ENCODE data around the gene TTC4.

Gene TTC4

DNA sequence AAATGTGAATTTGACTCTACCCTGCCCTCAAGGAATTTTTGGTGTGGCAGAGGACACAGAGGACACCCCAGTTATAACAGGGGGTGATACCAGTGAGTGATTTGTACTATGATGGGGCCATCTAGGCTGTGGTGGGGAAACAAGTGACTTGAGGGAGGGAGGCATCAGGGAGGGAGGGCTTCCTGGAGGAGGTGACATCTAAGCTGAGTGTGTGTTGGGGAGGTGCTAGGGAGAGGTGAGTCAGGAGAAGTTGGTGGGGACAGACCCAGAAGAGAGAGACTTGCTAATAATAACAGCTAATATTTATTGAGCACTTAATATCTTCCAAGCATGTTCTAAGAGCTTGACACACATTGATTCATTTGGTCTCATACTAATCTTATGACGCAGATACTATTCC is 19.9 kb upstream of the TTC4 start:
- no peak for TF ChIP-seq GATA3 (IDR thresholded peaks at IDR 0.05; ENCODE audit: low read depth, low read length)
- TF ChIP-seq GATA2 (IDR thresholded peaks at IDR 0.05; ENCODE audit: low read depth, low read length): no peak

DNA sequence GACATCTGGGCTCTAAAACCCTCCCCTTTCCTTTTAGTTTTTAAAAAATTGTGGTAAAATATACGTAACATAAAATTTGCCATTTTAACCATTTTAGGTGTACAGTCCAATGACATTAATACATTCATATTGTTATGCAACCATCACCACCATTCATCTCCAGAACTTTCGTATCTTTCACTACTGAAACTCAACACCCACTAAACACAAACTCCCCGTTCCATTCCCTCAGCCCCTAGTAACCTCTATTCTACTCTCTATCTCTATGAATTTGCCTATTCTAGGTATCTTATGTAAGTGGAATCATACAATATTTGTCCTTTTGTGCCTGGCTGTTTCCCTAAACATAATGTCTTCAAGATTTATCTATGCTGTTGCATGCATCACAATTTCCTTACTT is 19.4 kb upstream of the TTC4 start:
- TF ChIP-seq GATA2 (IDR thresholded peaks at IDR 0.05; ENCODE audit: low read depth, low read length) (no peak), GATA3 (IDR thresholded peaks at IDR 0.05; ENCODE audit: low read depth, low read length) (no peak)

DNA sequence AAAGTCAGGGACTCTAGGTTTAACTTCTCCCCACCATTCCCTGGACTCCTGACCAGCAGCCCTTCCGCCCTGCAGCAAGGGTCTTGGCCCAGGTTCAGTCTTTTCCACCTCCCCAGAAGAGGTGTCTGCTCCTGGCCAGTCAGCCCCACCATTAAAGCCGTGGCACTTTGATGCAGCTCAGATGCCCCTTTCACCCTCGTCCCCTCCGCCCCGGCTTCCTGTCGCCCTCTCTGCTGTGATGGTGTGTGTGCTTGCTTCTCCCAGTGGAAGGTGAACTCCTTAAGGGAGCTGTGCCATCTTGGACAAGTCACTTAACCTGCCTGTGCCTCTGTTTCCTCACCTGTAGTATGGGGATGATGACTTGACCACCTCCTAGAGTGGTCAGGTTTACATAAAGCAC is 17.8 kb upstream of the TTC4 start:
- no peak for TF ChIP-seq GATA2 (IDR thresholded peaks at IDR 0.05; ENCODE audit: low read depth, low read length)
- TF ChIP-seq GATA3 (IDR thresholded peaks at IDR 0.05; ENCODE audit: low read depth, low read length): no peak

DNA sequence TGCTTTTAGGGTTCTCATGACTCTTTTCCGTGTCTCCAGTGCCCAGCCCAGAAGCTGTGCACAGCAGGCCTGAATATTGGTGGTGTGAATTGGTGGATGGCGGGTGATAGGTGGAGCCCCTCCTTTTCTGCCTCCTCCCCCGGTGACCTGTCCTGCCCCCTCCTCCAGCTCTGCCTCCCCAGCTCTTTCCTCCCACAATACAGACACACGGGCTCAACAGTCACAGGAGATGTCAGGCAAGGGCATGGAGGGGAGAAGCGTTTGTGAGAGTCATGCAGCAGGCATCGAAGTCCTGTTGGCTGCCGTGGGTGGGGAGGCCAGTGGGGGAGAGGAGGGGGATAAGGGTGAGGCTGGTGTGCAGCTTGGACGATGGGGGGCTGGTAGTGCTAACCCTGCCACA is 17.3 kb upstream of the TTC4 start:
- TF ChIP-seq GATA2 (IDR thresholded peaks at IDR 0.05; ENCODE audit: low read depth, low read length) (no peak), GATA3 (IDR thresholded peaks at IDR 0.05; ENCODE audit: low read depth, low read length) (no peak)

DNA sequence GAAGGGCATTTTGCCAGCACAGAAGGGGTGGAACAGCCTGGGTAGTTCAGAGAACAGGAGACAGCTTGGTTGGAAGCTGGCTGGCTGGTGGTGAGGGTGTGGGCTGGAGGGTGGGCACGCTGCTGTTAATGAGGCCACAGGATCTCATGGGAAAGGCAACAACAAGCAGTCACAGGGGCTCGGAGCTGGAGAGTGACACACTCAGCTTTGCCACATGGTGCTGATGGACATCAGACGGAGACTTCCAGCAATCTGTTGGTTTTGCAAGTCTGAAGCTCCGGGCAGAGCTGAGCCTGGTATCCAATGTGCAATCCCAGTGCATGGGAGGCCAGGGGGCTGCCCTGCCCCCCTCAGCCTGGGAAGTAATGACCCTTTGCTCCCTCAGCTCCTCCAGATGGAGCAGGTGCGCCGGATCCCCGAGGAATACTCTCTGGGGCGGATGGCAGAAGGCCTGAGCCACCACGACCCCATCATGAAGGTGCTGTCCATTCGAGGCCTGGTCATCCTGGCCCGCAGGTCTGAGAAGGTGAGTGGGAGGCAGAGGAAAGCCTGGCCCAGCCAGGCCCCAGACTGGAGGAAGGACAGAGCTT is 15.6 kb upstream of the TTC4 start:
- TF ChIP-seq GATA2 (IDR thresholded peaks at IDR 0.05; ENCODE audit: low read depth, low read length) (no peak), GATA3 (IDR thresholded peaks at IDR 0.05; ENCODE audit: low read depth, low read length) (no peak)

DNA sequence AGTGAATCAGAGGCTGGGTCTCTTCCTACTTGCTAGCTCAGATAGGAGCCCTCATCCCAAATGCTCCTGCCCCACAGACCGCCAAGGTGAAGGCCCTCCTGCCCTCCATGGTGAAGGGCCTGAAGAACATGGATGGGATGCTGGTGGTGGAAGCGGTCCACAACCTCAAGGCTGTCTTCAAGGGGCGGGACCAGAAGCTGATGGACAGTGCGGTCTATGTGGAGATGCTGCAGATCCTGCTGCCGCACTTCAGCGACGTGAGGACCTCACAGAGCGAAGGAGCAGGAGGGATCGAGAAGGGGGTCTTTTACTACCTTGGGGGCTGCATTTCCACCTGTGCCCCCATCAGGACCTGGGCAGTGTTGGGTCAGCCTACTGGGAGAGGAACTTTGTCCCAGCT is 14.6 kb upstream of the TTC4 start:
- TF ChIP-seq GATA3 (IDR thresholded peaks at IDR 0.05; ENCODE audit: low read depth, low read length): no peak
- no peak for TF ChIP-seq GATA2 (IDR thresholded peaks at IDR 0.05; ENCODE audit: low read depth, low read length)

DNA sequence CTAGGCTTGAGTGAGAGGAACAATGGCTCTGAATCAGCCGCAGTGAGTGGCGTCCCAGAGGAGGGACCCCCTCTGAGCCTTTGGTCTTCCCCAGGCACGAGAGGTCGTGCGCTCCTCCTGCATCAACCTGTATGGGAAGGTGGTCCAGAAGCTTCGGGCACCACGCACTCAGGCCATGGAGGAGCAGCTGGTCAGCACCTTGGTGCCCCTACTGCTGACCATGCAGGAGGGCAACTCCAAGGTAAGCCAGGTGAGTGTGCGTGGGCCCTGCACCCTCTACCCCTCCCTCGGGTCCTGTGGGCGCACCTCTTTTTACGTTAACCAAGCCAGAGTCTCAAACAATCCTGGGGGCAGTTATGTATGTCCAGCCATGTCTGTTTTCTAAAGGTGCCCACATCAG is 13.7 kb upstream of the TTC4 start:
- no peak for TF ChIP-seq GATA3 (IDR thresholded peaks at IDR 0.05; ENCODE audit: low read depth, low read length)
- no peak for TF ChIP-seq GATA2 (IDR thresholded peaks at IDR 0.05; ENCODE audit: low read depth, low read length)

DNA sequence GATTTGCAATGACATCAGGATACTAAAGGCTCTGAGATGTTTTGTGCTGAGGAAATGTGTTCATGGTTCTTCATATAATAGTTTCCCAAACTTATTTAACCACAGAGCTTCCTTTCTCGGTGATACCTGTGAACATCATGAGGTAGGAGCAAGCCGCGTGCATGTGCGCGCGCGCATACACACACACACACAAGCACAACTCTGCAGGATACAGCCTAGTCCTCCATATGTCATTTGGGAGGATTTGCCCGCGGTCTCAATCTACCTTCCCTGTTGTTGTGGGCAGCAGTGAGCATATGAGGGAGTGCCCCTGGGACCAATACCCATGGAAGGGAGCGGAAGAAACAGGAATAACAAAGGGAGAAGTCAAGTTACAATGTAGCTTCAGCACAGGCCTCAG is 12.2 kb upstream of the TTC4 start:
- TF ChIP-seq GATA3 (IDR thresholded peaks at IDR 0.05; ENCODE audit: low read depth, low read length) (no peak), GATA2 (IDR thresholded peaks at IDR 0.05; ENCODE audit: low read depth, low read length) (no peak)

DNA sequence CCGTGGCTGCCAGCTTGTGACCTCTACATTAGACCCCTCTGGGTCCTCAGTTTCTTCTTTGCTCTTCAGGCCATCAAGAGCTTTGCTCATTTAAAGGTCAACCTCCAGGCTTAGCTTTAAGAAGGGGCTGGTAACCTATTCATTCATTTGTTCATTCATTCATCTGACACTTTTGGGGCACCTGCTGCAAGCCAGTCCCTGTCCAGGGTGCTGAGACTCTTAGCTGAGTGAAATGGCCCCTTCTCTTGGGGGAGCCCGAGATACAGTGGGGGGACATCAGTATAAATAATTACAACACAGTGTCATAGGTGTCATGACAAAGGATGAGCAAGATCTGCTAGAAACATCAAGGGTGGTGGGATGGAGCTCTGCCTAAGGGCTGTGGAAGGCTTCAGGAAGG is 10.5 kb upstream of the TTC4 start:
- TF ChIP-seq GATA2 (IDR thresholded peaks at IDR 0.05; ENCODE audit: low read depth, low read length): no peak
- no peak for TF ChIP-seq GATA3 (IDR thresholded peaks at IDR 0.05; ENCODE audit: low read depth, low read length)

DNA sequence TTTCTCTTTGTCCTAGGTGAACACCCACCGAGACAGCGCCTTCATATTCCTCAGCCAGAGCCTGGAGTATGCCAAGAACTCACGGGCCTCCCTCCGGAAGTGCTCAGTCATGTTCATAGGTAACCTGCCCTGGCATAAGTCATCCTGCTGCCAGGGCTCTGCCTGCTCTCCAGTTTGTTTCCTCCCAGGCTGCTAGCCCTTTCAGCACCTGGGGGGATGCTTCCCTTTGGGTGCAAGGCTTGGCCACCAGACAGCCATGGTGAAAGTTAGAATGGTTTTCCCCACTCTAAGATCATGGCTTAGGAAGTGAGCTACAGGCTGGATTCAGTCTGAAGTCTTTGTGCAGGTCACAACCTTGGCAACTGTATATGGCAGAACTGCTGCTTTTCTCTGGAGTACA is 9.2 kb upstream of the TTC4 start:
- no peak for TF ChIP-seq GATA3 (IDR thresholded peaks at IDR 0.05; ENCODE audit: low read depth, low read length)

DNA sequence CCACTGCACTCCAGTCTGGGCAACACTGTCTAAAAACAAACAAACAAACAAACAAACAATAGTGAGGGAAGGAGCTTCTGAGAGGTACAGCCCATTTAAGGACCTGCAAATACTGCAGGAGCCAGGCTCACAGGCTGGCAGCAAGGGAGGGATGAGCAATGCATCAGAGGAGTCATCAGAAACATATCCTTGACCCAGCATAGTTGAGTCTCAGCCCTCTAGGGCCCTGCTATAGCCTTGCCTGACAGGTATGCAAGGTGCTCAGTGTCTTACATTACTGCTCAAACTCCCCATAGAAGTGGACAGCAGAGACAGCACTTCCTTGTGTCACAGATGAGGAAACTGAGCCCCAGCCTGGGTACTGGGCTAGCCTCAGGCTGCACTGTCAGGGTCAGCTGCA is 7.3 kb upstream of the TTC4 start:
- no peak for TF ChIP-seq GATA3 (IDR thresholded peaks at IDR 0.05; ENCODE audit: low read depth, low read length)
- TF ChIP-seq GATA2 (IDR thresholded peaks at IDR 0.05; ENCODE audit: low read depth, low read length): no peak

DNA sequence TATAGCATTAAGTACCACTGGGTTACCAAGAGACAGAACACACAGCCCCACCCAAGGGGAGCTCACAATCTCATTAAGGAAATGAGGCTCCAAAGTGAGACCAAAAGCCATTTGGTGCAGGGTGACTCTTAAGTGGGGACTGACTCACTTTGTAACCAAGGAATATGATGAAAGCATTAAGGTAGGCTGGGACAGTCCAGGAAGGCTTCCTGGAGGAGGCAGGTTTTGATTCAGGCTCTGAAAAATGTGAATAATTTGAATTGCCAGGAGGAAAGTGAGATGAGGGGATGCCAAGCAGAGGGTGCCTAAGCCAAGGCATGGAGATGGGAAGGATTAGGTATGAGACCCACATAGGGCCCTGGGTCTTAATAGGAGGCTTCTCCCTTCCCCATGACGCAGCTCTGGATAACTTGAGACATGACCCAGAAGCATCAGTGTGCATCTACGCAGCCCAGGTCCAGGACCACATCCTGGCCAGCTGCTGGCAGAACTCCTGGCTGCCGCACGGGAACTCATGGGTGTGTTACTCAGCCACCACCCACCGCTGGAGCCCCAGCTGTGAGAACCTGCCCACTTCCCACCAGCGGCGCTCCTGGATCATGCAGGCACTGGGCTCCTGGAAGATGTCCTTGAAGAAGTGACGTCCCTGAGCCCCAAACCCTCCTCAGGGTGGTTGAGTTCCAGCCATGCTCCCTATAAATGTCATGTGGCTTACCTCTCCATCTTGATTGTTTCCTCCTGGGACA is 5.9 kb upstream of the TTC4 start:
- TF ChIP-seq GATA3 (IDR thresholded peaks at IDR 0.05; ENCODE audit: low read depth, low read length): no peak
- TF ChIP-seq GATA2 (IDR thresholded peaks at IDR 0.05; ENCODE audit: low read depth, low read length): no peak

DNA sequence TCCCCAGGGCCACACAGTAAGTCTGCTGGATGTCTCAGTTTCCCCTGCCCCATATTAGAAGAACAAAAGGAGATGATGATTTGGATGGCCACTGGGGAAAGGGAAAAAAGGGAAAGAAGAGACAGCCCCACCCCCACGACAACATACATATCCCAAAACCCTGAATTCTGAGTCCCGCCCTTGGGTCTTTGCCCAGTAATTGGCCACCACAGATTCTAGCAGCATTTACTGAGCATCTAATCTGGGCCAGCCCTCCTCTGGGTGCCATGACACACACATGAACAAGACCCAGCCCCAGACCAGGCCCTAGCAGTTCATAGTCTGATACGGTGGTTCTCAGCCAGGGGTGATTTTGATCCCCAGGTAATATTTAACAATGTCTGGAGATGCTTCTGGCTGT is 5.2 kb upstream of the TTC4 start:
- no peak for TF ChIP-seq GATA3 (IDR thresholded peaks at IDR 0.05; ENCODE audit: low read depth, low read length)
- no peak for TF ChIP-seq GATA2 (IDR thresholded peaks at IDR 0.05; ENCODE audit: low read depth, low read length)

DNA sequence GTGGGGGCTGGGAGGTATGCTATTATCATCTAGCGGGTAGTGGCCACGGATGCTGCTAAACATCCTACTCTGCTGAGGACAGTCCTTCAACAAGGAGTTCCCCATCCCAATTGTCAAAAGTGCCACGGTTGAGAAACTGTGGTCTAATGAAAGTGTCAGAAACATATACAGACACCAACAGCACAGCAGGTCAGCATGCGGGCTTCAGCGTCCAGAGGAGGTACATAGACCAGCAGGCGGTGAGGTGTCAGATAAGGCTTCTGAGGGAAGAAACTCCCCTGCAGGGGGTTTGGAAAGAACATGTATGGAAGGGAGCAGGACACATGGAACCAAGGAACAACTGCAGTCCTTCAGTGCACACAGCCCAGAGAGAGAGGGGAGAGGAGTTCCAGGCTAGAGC is 4.8 kb upstream of the TTC4 start:
- no peak for TF ChIP-seq GATA3 (IDR thresholded peaks at IDR 0.05; ENCODE audit: low read depth, low read length)
- TF ChIP-seq GATA2 (IDR thresholded peaks at IDR 0.05; ENCODE audit: low read depth, low read length): no peak

DNA sequence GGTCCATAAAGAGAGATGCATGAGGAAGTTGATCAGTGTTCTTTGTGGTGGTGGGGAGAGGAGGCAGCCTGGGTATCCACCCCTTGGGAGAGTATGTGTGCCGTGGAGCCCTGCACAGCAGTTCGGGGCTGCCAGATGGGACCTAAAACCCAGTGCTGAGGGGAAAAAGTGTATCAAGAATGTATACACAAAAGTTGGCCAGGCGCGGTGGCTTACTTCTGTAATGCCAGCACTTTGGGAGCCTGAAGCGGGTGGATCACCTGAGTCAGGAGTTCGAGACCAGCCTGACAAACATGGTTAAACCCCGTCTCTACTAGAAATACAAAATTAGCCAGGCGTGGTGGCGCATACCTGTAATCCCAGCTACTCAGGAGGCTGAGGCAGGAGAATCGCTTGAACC is 4.1 kb upstream of the TTC4 start:
- TF ChIP-seq GATA3 (IDR thresholded peaks at IDR 0.05; ENCODE audit: low read depth, low read length) (no peak), GATA2 (IDR thresholded peaks at IDR 0.05; ENCODE audit: low read depth, low read length) (no peak)
